Mesenchymal stem cell (in vitro differentiated cells and primary cell): Measurements from ENCODE around the gene ACSS1.

ENCODE experiments used
- DNase-seq: peaks from one replicate; pipeline ENCODE4 v3.0.0-alpha.2; 2013
- H2AFZ ChIP-seq: one replicate; pipeline ENCODE4 v1.6.1; 2013; ENCODE audit warnings: low read depth, mild to moderate bottlenecking, control low read depth, inconsistent platforms, low read length, moderate library complexity
- H2AK5ac ChIP-seq: 2 replicates; pipeline ENCODE4 v1.6.1; 2013; ENCODE audit warnings: low read length, moderate library complexity, mild to moderate bottlenecking, inconsistent platforms; ENCODE audit not compliant: severe bottlenecking
- H2BK120ac ChIP-seq: one replicate; pipeline ENCODE4 v1.6.1; 2013; ENCODE audit warnings: low read depth, mild to moderate bottlenecking, inconsistent platforms, low read length, moderate library complexity
- H2BK12ac ChIP-seq, 2 experiments: one replicate each; pipeline ENCODE4 v1.6.1; 2013; ENCODE audit warnings: inconsistent platforms in 2 of 2, low read length in 2 of 2, mild to moderate bottlenecking in 2 of 2, moderate library complexity in 2 of 2, control low read depth in 1 of 2
- H2BK15ac ChIP-seq: one replicate; pipeline ENCODE4 v1.6.1; 2013; ENCODE audit warnings: mild to moderate bottlenecking, low read depth, inconsistent platforms; ENCODE audit not compliant: poor library complexity, severe bottlenecking
- H2BK5ac ChIP-seq: 2 replicates; pipeline ENCODE4 v1.6.1; 2013; ENCODE audit warnings: low read depth, mild to moderate bottlenecking, low read length, control low read depth, inconsistent platforms; ENCODE audit not compliant: poor library complexity, severe bottlenecking
- H3K14ac ChIP-seq, 2 experiments: one replicate each; pipeline ENCODE4 v1.6.1; 2013; ENCODE audit warnings: inconsistent platforms in 2 of 2, low read length in 2 of 2, control low read depth in 1 of 2, mild to moderate bottlenecking in 1 of 2, moderate library complexity in 1 of 2
- H3K18ac ChIP-seq, 2 experiments: one replicate each; pipeline ENCODE4 v1.6.1; 2013; ENCODE audit warnings: inconsistent platforms in 2 of 2, low read length in 2 of 2, control low read depth in 1 of 2, low read depth in 1 of 2, mild to moderate bottlenecking in 1 of 2
- H3K23ac ChIP-seq, 2 experiments: one replicate each; pipeline ENCODE4 v1.6.1; 2013; ENCODE audit warnings: inconsistent platforms in 2 of 2, low read length in 2 of 2, mild to moderate bottlenecking in 2 of 2, moderate library complexity in 2 of 2, control low read depth in 1 of 2
- H3K27ac ChIP-seq: 2 replicates; pipeline ENCODE4 v1.5.1; 2013; ENCODE audit warnings: mild to moderate bottlenecking, moderate library complexity, low read length, control low read depth, inconsistent platforms; ENCODE audit not compliant: poor library complexity, severe bottlenecking
- H3K27me3 ChIP-seq, 2 experiments: 2 replicates each; pipeline versions ENCODE4 v1.6.1 to v1.7.0; 2013; ENCODE audit warnings: low read length in 2 of 2, mild to moderate bottlenecking in 2 of 2, moderate library complexity in 2 of 2, control low read depth in 1 of 2, inconsistent platforms in 1 of 2; ENCODE audit not compliant: control insufficient read depth in 1 of 2, insufficient read depth in 1 of 2
- H3K36me3 ChIP-seq, 2 experiments: 2 replicates each; pipeline versions ENCODE4 v1.6.1 to v1.7.0; 2013; ENCODE audit warnings: low read length in 2 of 2, control low read depth in 1 of 2, inconsistent platforms in 1 of 2, low read depth in 1 of 2, mild to moderate bottlenecking in 1 of 2; ENCODE audit not compliant: insufficient read depth in 2 of 2, control insufficient read depth in 1 of 2
- H3K4ac ChIP-seq, 2 experiments: one replicate each; pipeline ENCODE4 v1.6.1; 2013; ENCODE audit warnings: inconsistent platforms in 2 of 2, low read length in 2 of 2, mild to moderate bottlenecking in 2 of 2, moderate library complexity in 2 of 2, control low read depth in 1 of 2, low read depth in 1 of 2
- H3K4me1 ChIP-seq: 2 replicates; pipeline ENCODE4 v1.6.1; 2013; ENCODE audit warnings: low read depth, low read length, control low read depth; ENCODE audit not compliant: control insufficient read depth, insufficient read depth
- H3K4me2 ChIP-seq: 2 replicates; pipeline ENCODE4 v1.6.1; 2013; ENCODE audit warnings: low read length, mild to moderate bottlenecking, inconsistent platforms; ENCODE audit not compliant: poor library complexity, severe bottlenecking
- H3K4me3 ChIP-seq, 2 experiments: 2 replicates each; pipeline versions ENCODE4 v1.5.1 to v1.7.0; 2013; ENCODE audit warnings: low read length in 2 of 2, mild to moderate bottlenecking in 2 of 2, control low read depth in 1 of 2, low read depth in 1 of 2; ENCODE audit not compliant: insufficient read depth in 1 of 2
- H3K79me1 ChIP-seq: replicated peaks from 2 replicates; pipeline ENCODE4 v1.6.1; 2013; ENCODE audit warnings: mild to moderate bottlenecking, control low read depth, low read length, inconsistent platforms; ENCODE audit not compliant: poor library complexity, severe bottlenecking
- H3K9ac ChIP-seq: 2 replicates; pipeline ENCODE4 v1.7.0; 2013; ENCODE audit warnings: mild to moderate bottlenecking, low read length, moderate library complexity
- H3K9me3 ChIP-seq: 2 replicates; pipeline ENCODE4 v1.7.0; 2013; ENCODE audit warnings: mild to moderate bottlenecking, low read length; ENCODE audit not compliant: control insufficient read depth
- H4K8ac ChIP-seq: one replicate; pipeline ENCODE4 v1.6.1; 2013; ENCODE audit warnings: inconsistent platforms, mild to moderate bottlenecking, low read length, moderate library complexity
- H4K91ac ChIP-seq: one replicate; pipeline ENCODE4 v1.6.1; 2013; ENCODE audit warnings: mild to moderate bottlenecking, low read length, inconsistent platforms
- WGBS: methylation state at CpG from one replicate; pipeline ENCODE4 v1.1.7; 2013; ENCODE audit warnings: mixed read lengths; 5-methylcytosine and 5-hydroxymethylcytosine counted together

ACSS1 gene

GRCh38 chr20:25017257-25017803 is 40.6 kb downstream of the ACSS1 start:
- no peak overlapping the region for H3K27ac ChIP-seq
- no peak overlapping the region for H2BK15ac ChIP-seq
- no peak overlapping the region for H3K4me3 ChIP-seq
- H3K27me3 ChIP-seq: no peaks in the 10 kb centered on the region
- H3K9ac ChIP-seq: no peak overlapping the region
- peaks cover 13% of the 10 kb centered on the region for H3K4me1 ChIP-seq
- no peak overlapping the region for H3K14ac ChIP-seq
- H2BK5ac ChIP-seq: no peak overlapping the region
- no peak overlapping the region for H2BK120ac ChIP-seq
- no peak overlapping the region for H3K23ac ChIP-seq
- WGBS: 56% methylated on average over 14 of the region's 14 CpGs
- no peaks in the 10 kb centered on the region for H3K79me1 ChIP-seq
- peak overlapping the region; percentile 22 for H4K91ac ChIP-seq
- H2BK12ac ChIP-seq: no peak overlapping the region
- peaks cover 0 to 24% of the 10 kb centered on the region in 2 experiments for H3K36me3 ChIP-seq
- H4K8ac ChIP-seq: no peak overlapping the region
- no peaks in the 10 kb centered on the region for H3K9me3 ChIP-seq
- H2AK5ac ChIP-seq: no peak overlapping the region
- H3K4me2 ChIP-seq: no peak overlapping the region
- no peak overlapping the region for H2AFZ ChIP-seq
- no peak for DNase-seq
- H3K18ac ChIP-seq: no peak overlapping the region
- no peak overlapping the region for H3K4ac ChIP-seq

- no peak overlapping the region for H2AK5ac ChIP-seq
- H3K9ac ChIP-seq: no peak overlapping the region
- H3K4me3 ChIP-seq: no peak overlapping the region
- H3K4me1 ChIP-seq: peaks cover 13% of the 10 kb centered on the region
- H2BK15ac ChIP-seq: no peak overlapping the region
- H4K91ac ChIP-seq: peak overlapping the region; percentile 34
- H3K27ac ChIP-seq: no peak overlapping the region
- H3K79me1 ChIP-seq: no peaks in the 10 kb centered on the region
- no peaks in the 10 kb centered on the region for H3K9me3 ChIP-seq
- H3K4me2 ChIP-seq: no peak overlapping the region
- no peak overlapping the region for H2BK5ac ChIP-seq
- H2BK12ac ChIP-seq: no peak overlapping the region
- no peak overlapping the region for H3K18ac ChIP-seq
- no peak overlapping the region for H4K8ac ChIP-seq
- H3K27me3 ChIP-seq: no peaks in the 10 kb centered on the region
- no peak for DNase-seq
- peaks cover 0 to 31% of the 10 kb centered on the region in 2 experiments for H3K36me3 ChIP-seq
- 93% methylated on average over 11 of the region's 11 CpGs for WGBS
- H3K4ac ChIP-seq: no peak overlapping the region
- H3K14ac ChIP-seq: no peak overlapping the region
- no peak overlapping the region for H3K23ac ChIP-seq
- no peak overlapping the region for H2BK120ac ChIP-seq
- H2AFZ ChIP-seq: no peak overlapping the region
Observed at GRCh38 chr20:25016471-25016870, 41.5 kb downstream of the ACSS1 start.

- no peaks in the 10 kb centered on the region for H3K79me1 ChIP-seq
- H2BK15ac ChIP-seq: no peak overlapping the region
- H2AK5ac ChIP-seq: no peak overlapping the region
- peaks cover 13% of the 10 kb centered on the region for H3K4me1 ChIP-seq
- H3K23ac ChIP-seq: no peak overlapping the region
- H3K4ac ChIP-seq: no peak overlapping the region
- no peaks in the 10 kb centered on the region for H3K9me3 ChIP-seq
- H3K27ac ChIP-seq: no peak overlapping the region
- no peaks in the 10 kb centered on the region for H3K27me3 ChIP-seq
- H2BK120ac ChIP-seq: no peak overlapping the region
- no peak overlapping the region for H3K4me2 ChIP-seq
- no peak overlapping the region for H2BK5ac ChIP-seq
- H2BK12ac ChIP-seq: no peak overlapping the region
- H4K91ac ChIP-seq: no peak overlapping the region
- DNase-seq: no peak
- no peak overlapping the region for H3K9ac ChIP-seq
- no peak overlapping the region for H2AFZ ChIP-seq
- no peak overlapping the region for H4K8ac ChIP-seq
- 80% methylated on average over 9 of the region's 11 CpGs for WGBS
- no peak overlapping the region for H3K4me3 ChIP-seq
- H3K18ac ChIP-seq: no peak overlapping the region
- H3K36me3 ChIP-seq: peaks cover 0 to 29% of the 10 kb centered on the region in 2 experiments
- no peak overlapping the region for H3K14ac ChIP-seq
Observed at GRCh38 chr20:25015986-25016385, 42.0 kb downstream of the ACSS1 start.

- no peak overlapping the region for H2BK12ac ChIP-seq
- H2AFZ ChIP-seq: no peak overlapping the region
- no peak overlapping the region for H2AK5ac ChIP-seq
- peaks cover 0 to 4% of the 10 kb centered on the region in 2 experiments for H3K27me3 ChIP-seq
- peaks cover 0 to 26% of the 10 kb centered on the region in 2 experiments for H3K36me3 ChIP-seq
- no peak for DNase-seq
- H3K4me3 ChIP-seq: no peak overlapping the region
- 77% methylated on average over 11 of the region's 11 CpGs for WGBS
- no peak overlapping the region for H2BK15ac ChIP-seq
- no peak overlapping the region for H3K27ac ChIP-seq
- H3K4me1 ChIP-seq: peaks cover 13% of the 10 kb centered on the region
- no peaks in the 10 kb centered on the region for H3K79me1 ChIP-seq
- H3K4me2 ChIP-seq: no peak overlapping the region
- no peak overlapping the region for H3K18ac ChIP-seq
- H2BK120ac ChIP-seq: no peak overlapping the region
- no peak overlapping the region for H4K91ac ChIP-seq
- no peak overlapping the region for H4K8ac ChIP-seq
- no peak overlapping the region for H3K23ac ChIP-seq
- H3K9me3 ChIP-seq: no peaks in the 10 kb centered on the region
- H3K14ac ChIP-seq: no peak overlapping the region
- no peak overlapping the region for H2BK5ac ChIP-seq
- H3K4ac ChIP-seq: no peak overlapping the region
- no peak overlapping the region for H3K9ac ChIP-seq
Observed at GRCh38 chr20:25014816-25015215, 43.1 kb downstream of the ACSS1 start.
